Activated CD4-positive, alpha-beta memory T cell treated with anti-CD3 and anti-CD28 coated beads, Interleukin-2, amount 10 ng/mL, durations not matched to agents 7 days and 5 days (primary cell): ENCODE measurements around the gene HSPH1. TPM values are rescaled to one million over a fixed set of nuclear protein-coding genes. Genes with fewer than 3 reads are reported as not detected.
"Not testable (repeated sequence)": the region's sequence is repeated elsewhere in the genome, so short reads cannot be mapped to it uniquely, and the experiment has no call there.

Experiments used
- CTCF ChIA-PET: fragments of 350-600 bp; sonication (Branson Sonifier 250); formaldehyde crosslinking; loops from one replicate; lab custom pipeline; 2021; ENCODE audit warnings: antibody characterized with exemption, inconsistent platforms; lab: Charles Lee
- POLR2A ChIA-PET: fragments of 350-600 bp; sonication (Branson Sonifier 250); formaldehyde crosslinking; loops from one replicate; lab custom pipeline; 2021; ENCODE audit warnings: antibody characterized with exemption; lab: Charles Lee
- DNase-seq: peaks from one replicate; pipeline ENCODE4 v3.0.0-alpha.2; 2020
- H3K27ac Mint-ChIP-seq: one replicate; pipeline ENCODE4 v1.8.0; 2021; ENCODE audit warnings: mild to moderate bottlenecking, mixed read lengths
- H3K27me3 Mint-ChIP-seq: one replicate; pipeline ENCODE4 v1.8.0; 2021; ENCODE audit warnings: mixed read lengths
- H3K36me3 Mint-ChIP-seq: one replicate; pipeline ENCODE4 v1.8.0; 2021; ENCODE audit warnings: low read depth, mixed read lengths
- H3K4me1 Mint-ChIP-seq: one replicate; pipeline ENCODE4 v1.8.0; 2021; ENCODE audit warnings: mixed read lengths
- H3K4me3 Mint-ChIP-seq: one replicate; pipeline ENCODE4 v1.8.0; 2021; ENCODE audit warnings: mild to moderate bottlenecking, mixed read lengths
- H3K9me3 Mint-ChIP-seq: one replicate; pipeline ENCODE4 v1.8.0; 2021; ENCODE audit warnings: mixed read lengths
- total RNA-seq, 2 experiments: library from RNA; stranded (reverse); gene quantifications; one replicate each; pipeline ENCODE4 v1.2.3, GENCODE V29; 2021

HSPH1 gene
- total RNA-seq, 2 experiments from 2014 or later: 95.4 to 103 TPM

DNA sequence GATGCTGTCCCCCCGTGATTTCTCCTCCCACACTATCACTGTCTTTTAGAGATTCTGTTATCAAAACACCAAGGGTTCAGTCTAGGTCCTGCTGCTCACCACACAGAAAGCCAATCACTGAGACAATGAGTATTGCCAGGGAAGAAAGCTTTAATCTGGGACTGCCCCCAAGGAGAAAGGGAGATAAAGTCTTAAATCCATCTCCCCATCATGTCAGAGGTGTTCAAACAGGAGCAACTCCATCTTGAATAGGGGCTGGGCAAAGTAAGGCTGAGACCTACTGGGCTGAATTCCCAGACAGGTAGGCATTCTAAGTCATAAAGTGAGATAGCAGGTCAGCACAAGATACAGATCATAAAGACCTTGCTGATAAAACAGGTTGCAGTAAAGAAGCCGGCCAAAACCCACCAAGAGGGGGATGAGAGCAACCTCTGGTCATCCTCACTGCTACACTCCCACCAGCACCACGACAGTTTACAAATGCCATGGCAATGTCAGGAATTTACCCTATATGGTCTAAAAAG, 63.7 kb downstream of the HSPH1 start:
- H3K36me3 Mint-ChIP-seq, DNase-seq, CTCF ChIA-PET, H3K9me3 Mint-ChIP-seq, H3K27ac Mint-ChIP-seq, H3K4me3 Mint-ChIP-seq, POLR2A ChIA-PET, H3K4me1 Mint-ChIP-seq: not testable (repeated sequence)
- H3K27me3 Mint-ChIP-seq: peaks cover 63% of the 10 kb centered on the region

DNA sequence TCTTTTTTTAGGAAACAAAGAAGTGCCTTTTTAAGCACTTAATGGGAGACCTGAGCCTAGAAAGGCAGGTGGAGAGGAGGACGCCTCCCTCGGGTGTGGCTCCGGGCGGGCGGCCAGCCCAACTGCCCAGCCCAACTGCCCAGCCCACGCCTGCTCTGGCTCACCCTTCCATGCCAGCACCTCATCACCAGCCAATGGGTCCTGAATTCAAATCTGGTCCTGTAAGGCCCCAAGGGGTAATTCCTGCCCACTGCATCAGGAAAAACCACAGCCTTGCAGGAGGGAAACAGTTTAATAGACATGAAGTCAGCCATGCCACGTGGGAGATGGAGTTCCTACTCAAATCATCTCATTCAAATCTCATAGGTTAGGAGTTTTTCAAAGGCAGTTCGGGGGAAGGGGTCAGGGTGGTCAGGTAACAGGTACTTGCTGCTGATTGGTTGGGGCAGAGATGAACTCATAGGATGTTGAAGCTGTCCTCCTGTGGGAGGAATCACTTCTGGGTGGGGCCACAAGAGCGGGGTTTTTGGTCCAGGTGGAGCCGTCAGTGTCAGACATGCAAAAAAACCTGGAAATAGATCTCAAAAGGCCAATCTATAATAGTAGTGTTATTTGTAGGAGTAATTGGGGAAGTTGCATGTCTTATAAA, 64.9 kb downstream of the HSPH1 start:
- H3K4me3 Mint-ChIP-seq: no peak overlapping the region
- peaks cover 62% of the 10 kb centered on the region for H3K27me3 Mint-ChIP-seq
- DNase-seq: no peak
- no peaks in the 10 kb centered on the region for H3K4me1 Mint-ChIP-seq
- H3K9me3 Mint-ChIP-seq: no peaks in the 10 kb centered on the region
- POLR2A ChIA-PET: no interaction called here
- CTCF ChIA-PET: no interaction called here
- no peaks in the 10 kb centered on the region for H3K36me3 Mint-ChIP-seq
- H3K27ac Mint-ChIP-seq: no peak overlapping the region

DNA sequence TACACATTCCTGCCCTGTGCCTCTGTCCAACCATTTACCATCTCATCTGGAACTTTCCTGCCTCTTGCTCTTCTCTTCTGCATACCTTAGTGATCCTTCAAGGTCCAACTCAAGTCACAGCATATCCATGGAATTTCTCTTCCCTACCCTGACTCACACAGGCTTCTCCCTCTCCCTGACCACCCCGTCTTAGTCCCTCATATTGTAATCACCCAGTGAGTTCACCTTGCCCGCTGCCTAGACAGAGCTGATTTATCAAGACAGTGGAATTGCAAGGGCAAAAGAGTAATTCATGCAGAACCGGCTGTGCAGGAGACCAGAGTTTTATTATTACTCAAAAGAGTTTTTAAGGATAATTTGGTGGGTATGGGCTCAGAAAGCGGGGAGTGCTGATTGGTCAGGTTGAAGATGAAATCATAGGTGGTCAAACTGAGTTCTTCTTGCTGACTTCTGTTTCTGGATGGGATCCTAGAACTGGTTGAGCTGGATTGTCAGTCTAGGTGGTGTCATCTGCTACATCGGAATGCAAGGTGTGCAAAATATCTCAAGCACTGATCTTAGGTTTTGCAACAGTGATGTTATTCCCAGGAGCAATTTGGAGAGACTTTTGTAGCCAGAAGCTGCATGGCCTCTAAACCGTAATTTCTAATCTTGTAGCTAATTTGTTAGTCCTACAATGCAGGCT, 67.2 kb downstream of the HSPH1 start:
- Mint-ChIP-seq H3K9me3 (no peaks in the 10 kb centered on the region), H3K4me3 (no peak overlapping the region), H3K36me3 (no peaks in the 10 kb centered on the region), H3K27ac (no peak overlapping the region), H3K27me3 (peaks cover 42% of the 10 kb centered on the region), H3K4me1 (peaks cover 7% of the 10 kb centered on the region)
- DNase-seq: no peak
- ChIA-PET CTCF (no interaction called here), POLR2A (no interaction called here)

DNA sequence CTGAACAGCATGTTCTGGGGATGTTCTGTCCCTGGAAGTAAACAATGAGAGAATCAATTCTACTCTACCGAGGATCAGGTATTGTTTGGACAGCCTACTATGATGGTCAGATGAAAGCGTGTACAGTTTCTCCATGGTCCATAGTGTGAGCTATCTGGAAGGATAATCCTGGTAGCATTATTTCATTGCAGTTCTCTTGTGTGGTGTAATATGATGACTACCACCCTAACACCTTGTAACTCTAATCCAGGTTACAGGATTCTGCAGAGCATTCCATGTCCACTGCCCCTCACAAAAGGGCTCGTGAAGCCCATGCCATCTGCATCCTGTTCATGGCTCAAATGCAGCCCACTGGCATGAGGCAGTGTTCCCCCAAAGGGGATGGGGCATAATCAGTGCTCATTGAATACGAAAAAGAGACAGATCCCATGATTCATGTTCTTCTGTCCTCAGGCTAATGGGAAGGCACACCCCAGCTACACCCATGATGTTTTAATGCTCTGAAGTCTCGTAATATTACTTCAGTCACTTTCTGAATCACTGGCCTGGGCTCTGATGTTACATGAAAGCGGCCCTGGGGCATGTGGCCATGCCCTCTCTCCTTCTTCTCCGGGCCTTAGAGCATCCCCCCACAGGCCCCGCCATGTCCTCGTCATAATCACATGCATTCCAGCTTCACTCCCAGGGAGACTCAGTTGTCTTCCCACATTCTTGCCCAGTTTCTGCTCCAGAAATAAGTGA, 68.4 kb downstream of the HSPH1 start:
- H3K36me3 Mint-ChIP-seq: no peaks in the 10 kb centered on the region
- DNase-seq: no peak

DNA sequence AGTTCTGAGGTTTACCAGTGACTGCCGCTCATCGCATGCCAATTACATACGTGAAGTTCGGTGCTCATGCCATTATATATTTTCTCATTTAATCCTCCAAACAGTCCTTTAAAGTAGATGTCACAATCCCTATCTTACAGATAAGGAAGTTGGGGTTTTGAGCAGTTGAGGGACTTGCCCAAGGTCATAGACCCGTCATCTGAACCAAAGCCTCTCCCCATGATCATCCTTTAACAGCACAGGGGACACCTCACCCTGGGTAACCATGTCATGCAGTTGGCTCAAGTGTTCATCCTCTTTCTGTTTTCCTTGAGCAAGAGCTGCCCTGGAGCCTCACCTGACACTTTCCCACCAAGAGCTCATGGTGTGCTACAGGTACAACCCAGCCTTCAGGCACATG, 69.1 kb downstream of the HSPH1 start:
- Mint-ChIP-seq H3K9me3 (no peaks in the 10 kb centered on the region), H3K27ac (no peak overlapping the region), H3K27me3 (peaks cover 32% of the 10 kb centered on the region), H3K4me1 (peaks cover 7% of the 10 kb centered on the region), H3K4me3 (no peak overlapping the region), H3K36me3 (no peaks in the 10 kb centered on the region)
- DNase-seq: no peak
- POLR2A ChIA-PET: no interaction called here
- CTCF ChIA-PET: no interaction called here

More for the DNA sequence above, 68.4 kb downstream of the HSPH1 start:
- Mint-ChIP-seq H3K27ac (no peak overlapping the region), H3K9me3 (no peaks in the 10 kb centered on the region), H3K4me3 (no peak overlapping the region), H3K27me3 (peaks cover 36% of the 10 kb centered on the region), H3K4me1 (peaks cover 7% of the 10 kb centered on the region)
- CTCF ChIA-PET: no interaction called here
- POLR2A ChIA-PET: no interaction called here

DNA sequence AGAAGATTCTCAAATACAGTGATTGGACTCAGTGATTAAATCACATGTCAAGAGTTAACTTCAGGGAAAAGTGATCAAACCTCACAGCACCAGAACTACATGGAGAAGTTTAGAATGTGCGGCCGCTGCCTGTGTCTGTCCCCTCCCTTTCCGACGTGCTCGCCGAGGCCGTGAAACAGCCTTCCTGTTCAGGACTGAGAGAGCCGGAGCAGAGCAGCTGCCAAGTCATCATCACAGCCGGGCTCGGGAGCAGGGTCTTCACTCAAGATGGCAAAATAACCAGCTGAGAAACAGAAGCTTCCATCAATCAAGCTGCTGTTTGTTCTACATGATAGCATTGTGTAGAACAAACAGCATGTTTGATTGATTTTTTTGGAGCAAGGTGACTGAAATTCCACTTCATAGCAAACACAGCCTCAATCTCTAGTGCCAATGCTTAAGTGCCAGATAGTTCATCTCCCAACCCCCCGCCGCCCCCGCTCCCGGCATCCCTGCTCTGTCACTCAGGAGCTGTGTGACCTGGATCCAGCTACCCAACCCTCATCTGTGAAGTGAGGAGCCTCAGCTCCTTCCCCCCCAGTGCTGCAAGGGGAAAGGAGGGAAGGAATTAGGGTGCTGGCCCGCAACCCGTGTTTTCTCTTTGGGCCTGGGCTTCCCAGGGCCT, 70.6 kb downstream of the HSPH1 start:
- POLR2A ChIA-PET: no interaction called here

DNA sequence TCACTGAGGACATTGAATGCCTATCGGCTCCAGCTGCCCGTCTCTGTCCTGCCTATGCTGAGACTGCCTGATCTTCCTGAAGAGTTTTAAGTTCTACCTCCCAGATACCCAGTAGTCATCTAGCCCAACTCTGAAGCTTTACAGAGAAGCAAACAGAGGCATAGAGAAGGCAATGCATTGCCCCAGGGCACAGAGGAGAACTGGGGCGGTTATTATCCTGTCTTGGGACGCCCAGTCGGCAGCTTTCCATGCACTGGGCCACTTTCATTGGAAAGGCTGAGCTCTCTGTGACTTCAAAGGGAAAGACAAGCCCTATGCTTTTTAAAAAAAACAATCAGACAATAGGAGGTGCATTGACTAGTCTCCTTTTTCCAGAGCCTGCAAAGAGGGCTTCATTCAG, 71.6 kb downstream of the HSPH1 start:
- ChIA-PET CTCF (interaction anchor here (0.6 kb wide), 1 partner anchor 73 kb away, joined by 3 read pairs; no protein-coding TSS in a partner anchor), POLR2A (no interaction called here)
- no peak for DNase-seq
- no peaks in the 10 kb centered on the region for H3K36me3 Mint-ChIP-seq
- peaks cover 33% of the 10 kb centered on the region for H3K27me3 Mint-ChIP-seq
- H3K4me3 Mint-ChIP-seq: no peak overlapping the region
- H3K9me3 Mint-ChIP-seq: no peaks in the 10 kb centered on the region
- H3K27ac Mint-ChIP-seq: no peak overlapping the region
- H3K4me1 Mint-ChIP-seq: peaks cover 7% of the 10 kb centered on the region

More for the DNA sequence above, 70.6 kb downstream of the HSPH1 start:
- CTCF ChIA-PET: interaction anchor here (1.0 kb wide), 1 partner anchor 24 kb away, joined by 3 read pairs; no protein-coding TSS in a partner anchor
- Mint-ChIP-seq H3K27me3 (peaks cover 31% of the 10 kb centered on the region), H3K4me3 (no peak overlapping the region), H3K9me3 (no peaks in the 10 kb centered on the region), H3K4me1 (peaks cover 7% of the 10 kb centered on the region), H3K27ac (no peak overlapping the region), H3K36me3 (no peaks in the 10 kb centered on the region)
- no peak for DNase-seq

DNA sequence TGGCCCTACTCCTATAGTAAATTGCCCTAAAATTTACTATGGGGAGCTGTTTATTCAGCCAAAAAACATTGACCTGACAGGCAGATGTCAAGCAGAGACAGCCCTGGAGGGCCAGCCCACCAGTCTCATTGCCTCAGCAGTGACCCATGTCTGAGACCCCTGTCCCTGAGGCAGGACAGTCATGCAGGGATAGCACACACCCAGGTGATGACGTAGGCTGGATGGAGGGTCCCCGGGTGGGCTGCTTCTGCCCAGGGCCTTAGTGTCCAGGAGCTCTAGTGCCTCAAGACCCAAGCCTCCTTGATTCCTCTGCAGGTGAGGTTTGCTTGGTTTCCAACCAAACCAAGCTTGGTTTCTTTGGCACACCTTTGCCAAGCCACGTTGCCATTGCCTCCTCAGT, 72.1 kb downstream of the HSPH1 start:
- CTCF ChIA-PET: no interaction called here
- no peaks in the 10 kb centered on the region for H3K9me3 Mint-ChIP-seq

DNA sequence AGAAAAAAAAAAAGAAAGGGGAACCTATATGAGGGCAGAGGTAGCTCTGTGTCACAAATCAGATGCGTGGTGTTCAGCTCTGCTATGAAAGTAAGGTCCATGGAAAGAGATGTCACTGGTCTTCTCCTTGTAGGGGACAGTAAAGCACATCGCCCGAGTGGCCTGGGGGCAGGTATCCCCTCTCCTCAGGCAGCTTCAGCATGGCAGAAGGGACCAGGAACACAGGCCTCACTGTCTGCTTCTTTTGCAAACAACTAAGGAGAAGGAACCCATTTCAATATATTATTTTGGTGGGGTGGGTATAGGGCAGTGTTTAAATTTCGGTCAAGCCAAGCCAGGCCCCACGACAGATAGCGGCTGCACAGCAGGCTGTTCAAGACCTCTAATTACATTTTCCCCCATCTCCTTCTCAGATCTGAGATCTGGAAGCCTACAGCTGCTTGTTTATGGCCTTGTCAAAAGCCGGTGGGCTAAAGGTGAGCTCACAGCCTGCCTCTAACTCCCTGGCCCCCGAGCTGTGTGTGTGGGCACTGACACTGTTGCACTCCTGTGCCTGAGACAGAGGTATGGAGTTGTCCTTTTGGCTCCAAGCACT, 72.8 kb downstream of the HSPH1 start:
- POLR2A ChIA-PET: no interaction called here
- Mint-ChIP-seq H3K27me3 (peaks cover 32% of the 10 kb centered on the region), H3K4me1 (peaks cover 7% of the 10 kb centered on the region), H3K4me3 (no peak overlapping the region), H3K27ac (no peak overlapping the region), H3K9me3 (no peaks in the 10 kb centered on the region), H3K36me3 (no peaks in the 10 kb centered on the region)
- CTCF ChIA-PET: interaction anchor here (0.6 kb wide), 1 partner anchor 17 kb away, joined by 3 read pairs; no protein-coding TSS in a partner anchor
- DNase-seq: no peak

More for the DNA sequence above, 72.1 kb downstream of the HSPH1 start:
- no peak for DNase-seq
- Mint-ChIP-seq H3K4me1 (peaks cover 7% of the 10 kb centered on the region), H3K27ac (no peak overlapping the region), H3K36me3 (no peaks in the 10 kb centered on the region), H3K27me3 (peaks cover 31% of the 10 kb centered on the region), H3K4me3 (no peak overlapping the region)
- POLR2A ChIA-PET: no interaction called here

Other genes starting within 250 kb of the HSPH1 start
- gene TEX26, start 229.2 kb downstream of the HSPH1 start, total RNA-seq: not detected
- 1 to 10 TPM; 4.6 to 4.7 TPM for gene B3GLCT, start 38.1 kb upstream of the HSPH1 start, total RNA-seq